Tibial nerve (tissue), 4 donors: ENCODE results near the gene NLN. TPM values are rescaled to one million over a fixed set of nuclear protein-coding genes. Genes with fewer than 3 reads are reported as not detected.
"Not testable (repeated sequence)": the region's sequence is repeated elsewhere in the genome, so short reads cannot be mapped to it uniquely, and the experiment has no call there.

Experiments used
- DNase-seq, 2 donors: peaks; one replicate each; pipeline ENCODE4 v3.0.0-alpha.2; 2019; ENCODE audit warnings: low spot score in 2 of 2
- H3K27ac ChIP-seq, 4 donors: fragments of 200-600 bp; sonication (generic) in 3 of 4; one replicate each; pipeline ENCODE4 v1.5.1; 2017 to 2019; ENCODE audit warnings: mild to moderate bottlenecking in 1 of 4
- H3K27me3 ChIP-seq, 2 donors: fragments of 200-600 bp; sonication (generic) in 1 of 2; one replicate each; pipeline versions ENCODE4 v1.5.1 to v1.6.0; 2017 to 2019
- H3K36me3 ChIP-seq, 3 donors: fragments of 200-600 bp; sonication (generic); one replicate each; pipeline ENCODE4 v1.5.1; 2018 to 2019
- H3K4me1 ChIP-seq, 4 donors: fragments of 200-600 bp; sonication (generic) in 3 of 4; one replicate each; pipeline ENCODE4 v1.5.1; 2017 to 2019
- H3K4me3 ChIP-seq, 4 donors: fragments of 200-600 bp; sonication (generic) in 3 of 4; one replicate each; pipeline ENCODE4 v1.5.1; 2017 to 2019; ENCODE audit warnings: mild to moderate bottlenecking in 1 of 4, moderate library complexity in 1 of 4
- H3K9me3 ChIP-seq, 4 donors: fragments of 200-600 bp; sonication (generic) in 3 of 4; one replicate each; pipeline ENCODE4 v1.5.1; 2017 to 2019
- CTCF ChIP-seq, 5 experiments: fragments of 200-600 bp in 3 of 5; fragments of 450-650 bp in 2 of 5; sonication (generic) in 3 of 5; IDR thresholded peaks; one replicate each; pipeline ENCODE4 v1.5.1; 2016 to 2019; ENCODE audit warnings: antibody characterized with exemption in 5 of 5, mild to moderate bottlenecking in 3 of 5, moderate library complexity in 2 of 5
- EP300 ChIP-seq, 2 donors: sonication (generic); formaldehyde crosslinking; IDR thresholded peaks; one replicate each; pipeline ENCODE4 v1.6.1; 2017; ENCODE audit warnings: antibody characterized with exemption in 2 of 2, mild to moderate bottlenecking in 1 of 2
- POLR2A ChIP-seq, 2 donors: fragments of 450-650 bp; IDR thresholded peaks; one replicate each; pipeline ENCODE4 v1.6.1; 2017; ENCODE audit warnings: antibody characterized with exemption in 2 of 2, mild to moderate bottlenecking in 2 of 2, moderate library complexity in 2 of 2
- WGBS, 2 donors: methylation state at CpG; one replicate each; pipeline ENCODE4 v1.1.5; 2018; 5-methylcytosine and 5-hydroxymethylcytosine counted together
- total RNA-seq, 4 donors: library from RNA; depleted of rRNA; stranded (reverse); fragments of >200 nt; gene quantifications; one replicate each; pipeline ENCODE4 v1.1.0, GENCODE V29; 2016

Gene NLN
- total RNA-seq, 4 donors from 2014 or later: 10.9 to 28.6 (median 19.2) TPM

- WGBS, 2 donors: 81 to 92% methylated on average over 1 of the region's 1 CpG
Observed at GRCh38 chr5:65728218-65728617, 6.2 kb downstream of the NLN start.

GRCh38 chr5:65730910-65731309 lies 8.9 kb downstream of the NLN start:
- no peak overlapping the region for H3K4me3 ChIP-seq
- no peaks in the 10 kb centered on the region for H3K9me3 ChIP-seq
- 56 to 71% methylated on average over 2 of the region's 2 CpGs for WGBS, 2 donors
- DNase-seq: no peak
- no peaks in the 10 kb centered on the region for H3K36me3 ChIP-seq
- no peaks in the 10 kb centered on the region for H3K4me1 ChIP-seq
- H3K27me3 ChIP-seq: no peaks in the 10 kb centered on the region
- TF ChIP-seq CTCF (IDR thresholded peaks at IDR 0.05) (no peak), POLR2A (IDR thresholded peaks at IDR 0.05) (no peak), EP300 (IDR thresholded peaks at IDR 0.05) (no peak)
- no peak overlapping the region for H3K27ac ChIP-seq

More at GRCh38 chr5:65728218-65728617, 6.2 kb downstream of the NLN start:
- H3K4me1 ChIP-seq: peaks cover 0 to 9% (median 0%) of the 10 kb centered on the region in 4 donors
- TF ChIP-seq EP300 (IDR thresholded peaks at IDR 0.05): no peak
- no peak for TF ChIP-seq POLR2A (IDR thresholded peaks at IDR 0.05)
- TF ChIP-seq CTCF (IDR thresholded peaks at IDR 0.05): no peak
- no peaks in the 10 kb centered on the region for H3K9me3 ChIP-seq
- H3K4me3 ChIP-seq: no peak overlapping the region
- no peak for DNase-seq
- H3K27me3 ChIP-seq: no peaks in the 10 kb centered on the region
- H3K36me3 ChIP-seq: no peaks in the 10 kb centered on the region
- no peak overlapping the region for H3K27ac ChIP-seq

GRCh38 chr5:65732046-65732445 lies 10.0 kb downstream of the NLN start:
- not testable (repeated sequence) for H3K4me3 ChIP-seq, H3K4me1 ChIP-seq, H3K36me3 ChIP-seq, H3K9me3 ChIP-seq, H3K27ac ChIP-seq, H3K27me3 ChIP-seq, DNase-seq
- WGBS, 2 donors: 81 to 89% methylated on average over 3 of the region's 3 CpGs
- peak in 1 of 2 donors; percentile 23 for TF ChIP-seq EP300 (IDR thresholded peaks at IDR 0.05)

GRCh38 chr5:65734196-65734775 lies 12.3 kb downstream of the NLN start:
- not testable (repeated sequence) for H3K4me3 ChIP-seq, H3K27me3 ChIP-seq, H3K36me3 ChIP-seq, DNase-seq, H3K4me1 ChIP-seq, H3K9me3 ChIP-seq, H3K27ac ChIP-seq
- 56 to 72% methylated on average over 5 to 7 of the region's 7 CpGs for WGBS, 2 donors

GRCh38 chr5:65734921-65735320 lies 12.9 kb downstream of the NLN start:
- TF ChIP-seq EP300 (IDR thresholded peaks at IDR 0.05) (no peak), POLR2A (IDR thresholded peaks at IDR 0.05) (no peak), CTCF (IDR thresholded peaks at IDR 0.05) (no peak)
- DNase-seq: no peak
- no peak overlapping the region for H3K4me3 ChIP-seq
- no peaks in the 10 kb centered on the region for H3K36me3 ChIP-seq
- WGBS, 2 donors: 89 to 93% methylated on average over 1 of the region's 1 CpG
- H3K9me3 ChIP-seq: no peaks in the 10 kb centered on the region
- H3K4me1 ChIP-seq: no peaks in the 10 kb centered on the region
- no peaks in the 10 kb centered on the region for H3K27me3 ChIP-seq
- no peak overlapping the region for H3K27ac ChIP-seq

GRCh38 chr5:65736011-65736410 lies 14.0 kb downstream of the NLN start:
- Histone ChIP-seq H3K4me3 (no peak overlapping the region), H3K27ac (no peak overlapping the region), H3K4me1 (no peaks in the 10 kb centered on the region), H3K27me3 (no peaks in the 10 kb centered on the region), H3K36me3 (no peaks in the 10 kb centered on the region), H3K9me3 (no peaks in the 10 kb centered on the region)
- TF ChIP-seq EP300 (IDR thresholded peaks at IDR 0.05) (no peak), CTCF (IDR thresholded peaks at IDR 0.05) (no peak), POLR2A (IDR thresholded peaks at IDR 0.05) (no peak)
- 90 to 94% methylated on average over 1 of the region's 1 CpG for WGBS, 2 donors
- no peak for DNase-seq
